H9 (cell line): ENCODE measurements around the gene DMAC2. TPM values are rescaled to one million over a fixed set of nuclear protein-coding genes. Genes with fewer than 3 reads are reported as not detected.
A peak's percentile ranks its signal among the peaks of the same experiment; 100 is the strongest.

Experiments used
- DNase-seq: peaks from one replicate; pipeline ENCODE4 v3.0.0-alpha.2; 2017
- H2AFZ ChIP-seq: one replicate; pipeline ENCODE4 v1.6.1; 2013; ENCODE audit warnings: mild to moderate bottlenecking, low read length, control low read depth, moderate library complexity
- H2AK5ac ChIP-seq: 2 replicates; pipeline ENCODE4 v1.6.1; 2013; ENCODE audit warnings: low read length, control low read depth, mixed read lengths; ENCODE audit not compliant: insufficient read length
- H2BK120ac ChIP-seq: one replicate; pipeline ENCODE4 v1.6.1; 2013; ENCODE audit warnings: low read depth, mild to moderate bottlenecking, low read length, control low read depth, inconsistent platforms; ENCODE audit not compliant: poor library complexity, severe bottlenecking
- H2BK12ac ChIP-seq: 2 replicates; pipeline ENCODE4 v1.6.1; 2013; ENCODE audit warnings: low read length, control low read depth, mixed read lengths, low read depth; ENCODE audit not compliant: insufficient read length
- H2BK15ac ChIP-seq: 2 replicates; pipeline ENCODE4 v1.6.1; 2013; ENCODE audit warnings: low read depth, low read length, control low read depth
- H2BK20ac ChIP-seq: one replicate; pipeline ENCODE4 v1.6.1; 2013; ENCODE audit warnings: low read depth, mild to moderate bottlenecking, low read length, control low read depth, inconsistent platforms; ENCODE audit not compliant: poor library complexity, severe bottlenecking
- H2BK5ac ChIP-seq: 2 replicates; pipeline ENCODE4 v1.6.1; 2013; ENCODE audit warnings: low read length, control low read depth, mixed read lengths; ENCODE audit not compliant: insufficient read length
- H3K14ac ChIP-seq: 2 replicates; pipeline ENCODE4 v1.6.1; 2013; ENCODE audit warnings: low read length, control low read depth; ENCODE audit not compliant: insufficient read depth
- H3K18ac ChIP-seq: 2 replicates; pipeline ENCODE4 v1.6.1; 2013; ENCODE audit warnings: low read depth, mild to moderate bottlenecking, mixed read lengths, low read length, control low read depth; ENCODE audit not compliant: insufficient read length
- H3K23ac ChIP-seq: 2 replicates; pipeline ENCODE4 v1.6.1; 2013; ENCODE audit warnings: low read length, control low read depth, mixed read lengths, low read depth; ENCODE audit not compliant: insufficient read length
- H3K23me2 ChIP-seq: 2 replicates; pipeline ENCODE4 v1.6.1; 2013; ENCODE audit warnings: low read depth, mild to moderate bottlenecking, mixed read lengths, low read length, control low read depth; ENCODE audit not compliant: insufficient read length, poor library complexity, severe bottlenecking
- H3K27ac ChIP-seq: 2 replicates; pipeline ENCODE4 v1.5.1; 2013; ENCODE audit warnings: low read length, control low read depth, mixed read lengths, low read depth; ENCODE audit not compliant: insufficient read length
- H3K27me3 ChIP-seq: 2 replicates; pipeline ENCODE4 v1.6.1; 2013; ENCODE audit warnings: low read length, control low read depth, inconsistent platforms; ENCODE audit not compliant: insufficient read depth
- H3K4ac ChIP-seq: 2 replicates; pipeline ENCODE4 v1.6.1; 2013; ENCODE audit warnings: low read depth, mild to moderate bottlenecking, control low read depth, inconsistent platforms, low read length, moderate library complexity
- H3K4me1 ChIP-seq: 2 replicates; pipeline ENCODE4 v1.6.1; 2013; ENCODE audit warnings: low read length, control low read depth, inconsistent platforms; ENCODE audit not compliant: insufficient read depth
- H3K4me2 ChIP-seq: 2 replicates; pipeline ENCODE4 v1.6.1; 2013; ENCODE audit warnings: low read length, control low read depth, mixed read lengths; ENCODE audit not compliant: insufficient read length, insufficient read depth
- H3K56ac ChIP-seq: 2 replicates; pipeline ENCODE4 v1.6.1; 2013; ENCODE audit warnings: low read depth, mild to moderate bottlenecking, mixed read lengths, low read length, control low read depth; ENCODE audit not compliant: insufficient read length
- H3K79me1 ChIP-seq: 2 replicates; pipeline ENCODE4 v1.6.1; 2013; ENCODE audit warnings: low read depth, mild to moderate bottlenecking, moderate library complexity, low read length, control low read depth, inconsistent platforms; ENCODE audit not compliant: insufficient read depth, poor library complexity, severe bottlenecking
- H3K79me2 ChIP-seq: 2 replicates; pipeline ENCODE4 v1.6.1; 2013; ENCODE audit warnings: low read length, control low read depth, inconsistent platforms; ENCODE audit not compliant: insufficient read depth
- H3K9ac ChIP-seq: 2 replicates; pipeline ENCODE4 v1.6.1; 2013; ENCODE audit warnings: low read length, control low read depth, mixed read lengths; ENCODE audit not compliant: insufficient read length; ENCODE audit errors: extremely low read depth
- H3K9me3 ChIP-seq: one replicate; pipeline ENCODE4 v1.6.1; 2013; ENCODE audit warnings: low read depth, low read length, inconsistent platforms; ENCODE audit not compliant: control insufficient read depth
- H3T11ph ChIP-seq: one replicate; pipeline ENCODE4 v1.6.1; 2013; ENCODE audit warnings: mild to moderate bottlenecking, low read length, control low read depth, inconsistent platforms
- H4K20me1 ChIP-seq: one replicate; pipeline ENCODE4 v1.6.1; 2013; ENCODE audit not compliant: control insufficient read depth, insufficient read length, insufficient read depth
- H4K5ac ChIP-seq: 2 replicates; pipeline ENCODE4 v1.6.1; 2013; ENCODE audit warnings: low read depth, mild to moderate bottlenecking, mixed read lengths, low read length, control low read depth; ENCODE audit not compliant: insufficient read length
- H4K8ac ChIP-seq: replicated peaks from 2 replicates; pipeline ENCODE4 v1.6.1; 2013; ENCODE audit warnings: low read length, control low read depth, mixed read lengths, low read depth; ENCODE audit not compliant: insufficient read length
- H4K91ac ChIP-seq: 2 replicates; pipeline ENCODE4 v1.6.1; 2013; ENCODE audit warnings: low read depth, mild to moderate bottlenecking, moderate library complexity, mixed read lengths, low read length, control low read depth; ENCODE audit not compliant: insufficient read length
- H3K27ac Mint-ChIP-seq, 3 experiments: 2 replicates in 2 of 3; 3 replicates in 1 of 3; pipeline ENCODE4 v1.8.0; 2020 to 2021; ENCODE audit warnings: mixed read lengths in 3 of 3, mild to moderate bottlenecking in 1 of 3, moderate library complexity in 1 of 3
- H3K27me3 Mint-ChIP-seq: 2 replicates; pipeline ENCODE4 v1.8.0; 2021; ENCODE audit warnings: low read depth, mild to moderate bottlenecking, moderate library complexity, mixed read lengths
- H3K36me3 Mint-ChIP-seq, 3 experiments: 2 replicates in 2 of 3; 3 replicates in 1 of 3; pipeline ENCODE4 v1.8.0; 2020 to 2021; ENCODE audit warnings: low read depth in 3 of 3, mixed read lengths in 3 of 3; ENCODE audit not compliant: insufficient read depth in 1 of 3
- H3K4me1 Mint-ChIP-seq, 2 experiments: 2 replicates each; pipeline ENCODE4 v1.8.0; 2020; ENCODE audit warnings: mixed read lengths in 2 of 2
- H3K4me3 Mint-ChIP-seq, 2 experiments: 2 replicates in 1 of 2; 3 replicates in 1 of 2; pipeline ENCODE4 v1.8.0; 2020 to 2021; ENCODE audit warnings: mild to moderate bottlenecking in 2 of 2, mixed read lengths in 2 of 2, moderate library complexity in 1 of 2
- H3K9me3 Mint-ChIP-seq, 2 experiments: 2 replicates in 1 of 2; 3 replicates in 1 of 2; pipeline ENCODE4 v1.8.0; 2020; ENCODE audit warnings: mild to moderate bottlenecking in 2 of 2, mixed read lengths in 2 of 2, moderate library complexity in 1 of 2
- WGBS: extraction: QIAGEN DNeasy Blood & Tissue Kit; methylation state at CpG from one replicate; pipeline ENCODE4 v1.1.7; 2013; ENCODE audit warnings: missing lambda C conversion rate, low lambda C conversion rate, mixed read lengths; ENCODE audit not compliant: insufficient read length; ENCODE audit errors: extremely low coverage; 5-methylcytosine and 5-hydroxymethylcytosine counted together
- total RNA-seq: library from RNA; stranded (reverse); gene quantifications from 2 replicates; pipeline ENCODE4 v1.2.1, GENCODE V29; 2021
- TF ChIP-seq, protein P1 (sequence below): fragments of 200-600 bp; sonication (generic); conservative IDR thresholded peaks from 3 replicates; pipeline ENCODE4 v1.8.0; 2021; ENCODE audit warnings: antibody characterized with exemption, mild to moderate bottlenecking

DMAC2 gene
- total RNA-seq, 1 experiment from 2014 or later, result 70.5 TPM

DNA sequence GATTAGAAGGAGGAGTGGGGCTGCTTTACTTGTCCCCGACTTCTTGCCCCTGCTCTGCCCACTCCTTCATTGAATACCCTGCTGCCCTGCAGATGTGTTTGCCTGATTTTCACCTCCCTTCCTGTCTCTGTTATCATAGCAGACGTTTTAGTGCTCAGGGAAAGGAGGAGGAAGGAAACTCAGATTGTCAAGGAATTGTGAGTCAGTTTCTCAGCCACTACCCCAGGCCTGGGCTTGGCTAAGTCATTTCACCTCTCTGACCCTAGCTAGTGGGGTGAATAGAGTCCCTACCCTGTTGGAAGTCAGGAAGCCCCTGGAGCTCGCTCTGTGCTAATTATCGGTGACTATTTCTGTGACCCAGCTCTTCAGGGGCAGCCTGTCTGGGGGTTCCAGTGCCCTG lies 38.2 kb downstream of the DMAC2 start:
- no peak overlapping the region for H2BK120ac ChIP-seq
- no peak overlapping the region for H4K8ac ChIP-seq
- H2BK15ac ChIP-seq, result no peak overlapping the region
- H3K79me1 ChIP-seq, result peaks cover 6% of the 10 kb centered on the region
- no peak overlapping the region for H3K23ac ChIP-seq
- no peak overlapping the region for H3K4me2 ChIP-seq
- H3K23me2 ChIP-seq, result peaks cover 9% of the 10 kb centered on the region
- no peak overlapping the region for H3K56ac ChIP-seq
- Mint-ChIP-seq H3K4me3 (no peak overlapping the region), H3K4me1 (peaks cover 12 to 15% of the 10 kb centered on the region in 2 experiments), H3K27ac (0 out of 7 replicates have a peak overlapping the region, but pooled peaks of 1 of the 3 experiments have one; percentile 57), H3K36me3 (peaks cover 0 to 2% (median 0%) of the 10 kb centered on the region in 3 experiments; a peak in 2 of 7 replicates), H3K9me3 (no peaks in the 10 kb centered on the region; a peak in 1 of 5 replicates), H3K27me3 (no peaks in the 10 kb centered on the region; the same call in 1 of the 2 replicates)
- no peak for DNase-seq
- TF ChIP-seq, protein P1, sequence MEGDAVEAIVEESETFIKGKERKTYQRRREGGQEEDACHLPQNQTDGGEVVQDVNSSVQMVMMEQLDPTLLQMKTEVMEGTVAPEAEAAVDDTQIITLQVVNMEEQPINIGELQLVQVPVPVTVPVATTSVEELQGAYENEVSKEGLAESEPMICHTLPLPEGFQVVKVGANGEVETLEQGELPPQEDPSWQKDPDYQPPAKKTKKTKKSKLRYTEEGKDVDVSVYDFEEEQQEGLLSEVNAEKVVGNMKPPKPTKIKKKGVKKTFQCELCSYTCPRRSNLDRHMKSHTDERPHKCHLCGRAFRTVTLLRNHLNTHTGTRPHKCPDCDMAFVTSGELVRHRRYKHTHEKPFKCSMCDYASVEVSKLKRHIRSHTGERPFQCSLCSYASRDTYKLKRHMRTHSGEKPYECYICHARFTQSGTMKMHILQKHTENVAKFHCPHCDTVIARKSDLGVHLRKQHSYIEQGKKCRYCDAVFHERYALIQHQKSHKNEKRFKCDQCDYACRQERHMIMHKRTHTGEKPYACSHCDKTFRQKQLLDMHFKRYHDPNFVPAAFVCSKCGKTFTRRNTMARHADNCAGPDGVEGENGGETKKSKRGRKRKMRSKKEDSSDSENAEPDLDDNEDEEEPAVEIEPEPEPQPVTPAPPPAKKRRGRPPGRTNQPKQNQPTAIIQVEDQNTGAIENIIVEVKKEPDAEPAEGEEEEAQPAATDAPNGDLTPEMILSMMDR, result no peak
- H4K91ac ChIP-seq, result no peak overlapping the region
- no peak overlapping the region for H2AFZ ChIP-seq
- WGBS, result no CpG with 5 or more reads among the region's 4 CpGs
- H3K18ac ChIP-seq, result no peak overlapping the region
- no peak overlapping the region for H3K4ac ChIP-seq
- H4K5ac ChIP-seq, result no peak overlapping the region
- H3K14ac ChIP-seq, result no peak overlapping the region
- H2AK5ac ChIP-seq, result no peak overlapping the region
- no peaks in the 10 kb centered on the region for H4K20me1 ChIP-seq
- no peak overlapping the region for H2BK12ac ChIP-seq
- H3K9ac ChIP-seq, result no peak overlapping the region
- H3K4me1 ChIP-seq, result no peaks in the 10 kb centered on the region
- H3K79me2 ChIP-seq, result no peaks in the 10 kb centered on the region
- no peak overlapping the region for H3T11ph ChIP-seq
- no peak overlapping the region for H2BK5ac ChIP-seq
- H3K27ac ChIP-seq, result no peak overlapping the region
- no peaks in the 10 kb centered on the region for H3K27me3 ChIP-seq
- no peaks in the 10 kb centered on the region for H3K9me3 ChIP-seq
- H2BK20ac ChIP-seq, result no peak overlapping the region
